Measurements from ENCODE around the gene POC1B. TPM values are rescaled to one million over a fixed set of nuclear protein-coding genes. Genes with fewer than 3 reads are reported as not detected.

Gene POC1B
- total and polyA plus RNA-seq, 2 experiments from 2014 or later, result 8.3 to 15.0 TPM

GRCh38 chr12:89401433-89402058 is 124.3 kb downstream of the POC1B start:
- Histone ChIP-seq H3K4me2 (ENCODE audit: unreplicated experiment) (no peak overlapping the region), H3K27me3 (replicated peaks; ENCODE audit: insufficient read depth) (no peaks in the 10 kb centered on the region), H3K4me1 (ENCODE audit: insufficient read depth) (no peaks in the 10 kb centered on the region), H3F3A (ENCODE audit: insufficient read depth) (no peaks in the 10 kb centered on the region), H3K9me3 (ENCODE audit: low read depth) (no peaks in the 10 kb centered on the region), H3K9ac (no peak overlapping the region), H3K9me2 (ENCODE audit: insufficient read depth) (no peaks in the 10 kb centered on the region), H4K20me1 (ENCODE audit: insufficient read depth) (no peaks in the 10 kb centered on the region), H3K79me2 (ENCODE audit: insufficient read depth) (no peaks in the 10 kb centered on the region), H3K36me3 (ENCODE audit: low read depth) (no peaks in the 10 kb centered on the region), H3K4me3 (no peak overlapping the region), H2AFZ (no peak overlapping the region), H3K27ac (no peak overlapping the region)
- 87 to 95% methylated on average over 3 of the region's 3 CpGs for WGBS, 2 experiments (ENCODE audit: low coverage in 1 of 2, low lambda C conversion rate in 2 of 2, missing lambda C conversion rate in 2 of 2)
- no peak for DNase-seq
- TF ChIP-seq EZH2 (IDR thresholded peaks at IDR 0.05; ENCODE audit: insufficient read depth, poor library complexity, severe bottlenecking), result no peak
- TF ChIP-seq EZH2phosphoT487 (IDR thresholded peaks at IDR 0.05; ENCODE audit: insufficient read depth, low read depth), result no peak
- in situ Hi-C loops (cut with MboI), result no loop called here

GRCh38 chr12:89400415-89400814 is 125.4 kb downstream of the POC1B start:
- Histone ChIP-seq H3K79me2 (ENCODE audit: insufficient read depth) (no peaks in the 10 kb centered on the region), H3K9me2 (ENCODE audit: insufficient read depth) (no peaks in the 10 kb centered on the region), H3K36me3 (ENCODE audit: low read depth) (no peaks in the 10 kb centered on the region), H3K9ac (no peak overlapping the region), H2AFZ (no peak overlapping the region), H3F3A (ENCODE audit: insufficient read depth) (no peaks in the 10 kb centered on the region), H3K27me3 (replicated peaks; ENCODE audit: insufficient read depth) (no peaks in the 10 kb centered on the region), H3K27ac (no peak overlapping the region), H3K9me3 (ENCODE audit: low read depth) (no peaks in the 10 kb centered on the region), H3K4me3 (no peak overlapping the region), H4K20me1 (ENCODE audit: insufficient read depth) (no peaks in the 10 kb centered on the region), H3K4me1 (ENCODE audit: insufficient read depth) (no peaks in the 10 kb centered on the region), H3K4me2 (ENCODE audit: unreplicated experiment) (no peak overlapping the region)
- no peak for DNase-seq
- WGBS, 2 experiments (ENCODE audit: low coverage in 1 of 2, low lambda C conversion rate in 2 of 2, missing lambda C conversion rate in 2 of 2), result 94 to 97% methylated on average over 6 of the region's 6 CpGs
- in situ Hi-C loops (cut with MboI), result no loop called here
- TF ChIP-seq EZH2 (IDR thresholded peaks at IDR 0.05; ENCODE audit: insufficient read depth, poor library complexity, severe bottlenecking), result no peak
- no peak for TF ChIP-seq EZH2phosphoT487 (IDR thresholded peaks at IDR 0.05; ENCODE audit: insufficient read depth, low read depth)

- WGBS, 2 experiments (ENCODE audit: low coverage in 1 of 2, low lambda C conversion rate in 2 of 2, missing lambda C conversion rate in 2 of 2), result 92 to 94% methylated on average over 4 of the region's 4 CpGs
- Histone ChIP-seq H3K9ac (no peak overlapping the region), H3K27me3 (replicated peaks; ENCODE audit: insufficient read depth) (no peaks in the 10 kb centered on the region), H3K9me3 (ENCODE audit: low read depth) (no peaks in the 10 kb centered on the region), H3K4me3 (no peak overlapping the region), H2AFZ (no peak overlapping the region), H3K4me2 (ENCODE audit: unreplicated experiment) (no peak overlapping the region), H4K20me1 (ENCODE audit: insufficient read depth) (no peaks in the 10 kb centered on the region), H3K27ac (no peak overlapping the region), H3K36me3 (ENCODE audit: low read depth) (no peaks in the 10 kb centered on the region), H3F3A (ENCODE audit: insufficient read depth) (peaks cover 13% of the 10 kb centered on the region; the same call in 1 of the 2 replicates), H3K9me2 (ENCODE audit: insufficient read depth) (no peaks in the 10 kb centered on the region), H3K4me1 (ENCODE audit: insufficient read depth) (peaks cover 9% of the 10 kb centered on the region; the same call in 1 of the 2 replicates), H3K79me2 (ENCODE audit: insufficient read depth) (no peaks in the 10 kb centered on the region)
- in situ Hi-C loops (cut with MboI), result no loop called here
- no peak for DNase-seq
- TF ChIP-seq EZH2 (IDR thresholded peaks at IDR 0.05; ENCODE audit: insufficient read depth, poor library complexity, severe bottlenecking) (no peak), EZH2phosphoT487 (IDR thresholded peaks at IDR 0.05; ENCODE audit: insufficient read depth, low read depth) (no peak)
Observed at GRCh38 chr12:89395712-89396111, 130.1 kb downstream of the POC1B start.

- Histone ChIP-seq H3K9me3 (ENCODE audit: low read depth) (no peaks in the 10 kb centered on the region), H3K9ac (no peak overlapping the region), H3K4me2 (ENCODE audit: unreplicated experiment) (no peak overlapping the region), H3F3A (ENCODE audit: insufficient read depth) (peaks cover 19% of the 10 kb centered on the region; the same call in 1 of the 2 replicates), H3K4me3 (no peak overlapping the region), H3K4me1 (ENCODE audit: insufficient read depth) (peaks cover 20% of the 10 kb centered on the region; the same call in 1 of the 2 replicates), H3K27ac (no peak overlapping the region), H2AFZ (no peak overlapping the region), H3K36me3 (ENCODE audit: low read depth) (no peaks in the 10 kb centered on the region), H3K79me2 (ENCODE audit: insufficient read depth) (no peaks in the 10 kb centered on the region), H3K9me2 (ENCODE audit: insufficient read depth) (no peaks in the 10 kb centered on the region), H3K27me3 (replicated peaks; ENCODE audit: insufficient read depth) (no peaks in the 10 kb centered on the region), H4K20me1 (ENCODE audit: insufficient read depth) (no peaks in the 10 kb centered on the region)
- WGBS, 2 experiments (ENCODE audit: low coverage in 1 of 2, low lambda C conversion rate in 2 of 2, missing lambda C conversion rate in 2 of 2), result 80 to 84% methylated on average over 3 of the region's 3 CpGs
- no peak for DNase-seq
- in situ Hi-C loops (cut with MboI), result no loop called here
- TF ChIP-seq EZH2phosphoT487 (IDR thresholded peaks at IDR 0.05; ENCODE audit: insufficient read depth, low read depth), result no peak
- TF ChIP-seq EZH2 (IDR thresholded peaks at IDR 0.05; ENCODE audit: insufficient read depth, poor library complexity, severe bottlenecking), result no peak
Observed at GRCh38 chr12:89393551-89394121, 132.2 kb downstream of the POC1B start.

Measured in GM23248 (cell line).